ENCODE results near the gene RAP1GAP. TPM values are rescaled to one million over a fixed set of nuclear protein-coding genes. Genes with fewer than 3 reads are reported as not detected.

The RAP1GAP gene
- total RNA-seq, 1 experiment from 2014 or later: 7.2 TPM

- TF ChIP-seq CTCF (IDR thresholded peaks at IDR 0.05; ENCODE audit: insufficient read depth in 1 of 2, low read depth in 1 of 2, low read length in 1 of 2, severe bottlenecking in 1 of 2, unreplicated experiment in 1 of 2): no peak
- POLR2A ChIA-PET: no interaction called here
- Mint-ChIP-seq H3K27me3 (ENCODE audit: insufficient read depth, unreplicated experiment) (no peaks in the 10 kb centered on the region), H3K4me3 (ENCODE audit: unreplicated experiment) (no peak overlapping the region), H3K4me1 (ENCODE audit: low read depth, unreplicated experiment) (peaks cover 15% of the 10 kb centered on the region), H3K36me3 (ENCODE audit: insufficient read depth, unreplicated experiment) (no peaks in the 10 kb centered on the region), H3K9me3 (ENCODE audit: unreplicated experiment) (no peaks in the 10 kb centered on the region), H3K27ac (ENCODE audit: unreplicated experiment) (no peak overlapping the region)
- Histone ChIP-seq H3K4me1 (peaks cover 15% of the 10 kb centered on the region), H3K4me3 (ENCODE audit: low read depth, low read length) (no peak overlapping the region), H3K27me3 (replicated peaks; ENCODE audit: control insufficient read depth, insufficient read depth, low read length) (no peaks in the 10 kb centered on the region), H3K9me3 (no peaks in the 10 kb centered on the region), H3K36me3 (ENCODE audit: control insufficient read depth, insufficient read depth, low read length) (no peaks in the 10 kb centered on the region)
- intact Hi-C loops (cut with micrococcal nuclease; ENCODE audit: unreplicated experiment): no loop called here
- CTCF ChIA-PET: no interaction called here
- BruUV-seq (replicated peaks): no TSS peak
- no peak for DNase-seq
Measured at GRCh38 chr1:21620496-21620895, 48.7 kb downstream of the RAP1GAP start.

GRCh38 chr1:21620011-21620410 is 49.1 kb downstream of the RAP1GAP start:
- Histone ChIP-seq H3K4me1 (peaks cover 18% of the 10 kb centered on the region), H3K9me3 (no peaks in the 10 kb centered on the region), H3K27me3 (replicated peaks; ENCODE audit: control insufficient read depth, insufficient read depth, low read length) (no peaks in the 10 kb centered on the region), H3K4me3 (ENCODE audit: low read depth, low read length) (no peak overlapping the region), H3K36me3 (ENCODE audit: control insufficient read depth, insufficient read depth, low read length) (no peaks in the 10 kb centered on the region)
- ChIA-PET POLR2A (no interaction called here), CTCF (no interaction called here)
- no peak for DNase-seq
- TF ChIP-seq CTCF (IDR thresholded peaks at IDR 0.05; ENCODE audit: insufficient read depth in 1 of 2, low read depth in 1 of 2, low read length in 1 of 2, severe bottlenecking in 1 of 2, unreplicated experiment in 1 of 2): no peak
- no peaks in the 10 kb centered on the region for H3K27me3 Mint-ChIP-seq (ENCODE audit: insufficient read depth, unreplicated experiment)
- H3K36me3 Mint-ChIP-seq (ENCODE audit: insufficient read depth, unreplicated experiment): no peaks in the 10 kb centered on the region
- H3K9me3 Mint-ChIP-seq (ENCODE audit: unreplicated experiment): no peaks in the 10 kb centered on the region
- H3K4me1 Mint-ChIP-seq (ENCODE audit: low read depth, unreplicated experiment): peaks cover 19% of the 10 kb centered on the region
- BruUV-seq (replicated peaks): no TSS peak
- intact Hi-C loops (cut with micrococcal nuclease; ENCODE audit: unreplicated experiment): no loop called here
- H3K4me3 Mint-ChIP-seq (ENCODE audit: unreplicated experiment): no peak overlapping the region
- no peak overlapping the region for H3K27ac Mint-ChIP-seq (ENCODE audit: unreplicated experiment)

- CTCF ChIA-PET: no interaction called here
- Histone ChIP-seq H3K27me3 (replicated peaks; ENCODE audit: control insufficient read depth, insufficient read depth, low read length) (no peaks in the 10 kb centered on the region), H3K4me3 (ENCODE audit: low read depth, low read length) (no peak overlapping the region), H3K36me3 (ENCODE audit: control insufficient read depth, insufficient read depth, low read length) (no peaks in the 10 kb centered on the region), H3K4me1 (peaks cover 23% of the 10 kb centered on the region), H3K9me3 (no peaks in the 10 kb centered on the region)
- TF ChIP-seq CTCF (IDR thresholded peaks at IDR 0.05; ENCODE audit: insufficient read depth in 1 of 2, low read depth in 1 of 2, low read length in 1 of 2, severe bottlenecking in 1 of 2, unreplicated experiment in 1 of 2): no peak
- POLR2A ChIA-PET: no interaction called here
- H3K36me3 Mint-ChIP-seq (ENCODE audit: insufficient read depth, unreplicated experiment): no peaks in the 10 kb centered on the region
- no TSS peak for BruUV-seq (replicated peaks)
- intact Hi-C loops (cut with micrococcal nuclease; ENCODE audit: unreplicated experiment): no loop called here
- H3K4me1 Mint-ChIP-seq (ENCODE audit: low read depth, unreplicated experiment): peaks cover 21% of the 10 kb centered on the region
- H3K4me3 Mint-ChIP-seq (ENCODE audit: unreplicated experiment): no peak overlapping the region
- no peak for DNase-seq
- H3K27me3 Mint-ChIP-seq (ENCODE audit: insufficient read depth, unreplicated experiment): no peaks in the 10 kb centered on the region
- no peaks in the 10 kb centered on the region for H3K9me3 Mint-ChIP-seq (ENCODE audit: unreplicated experiment)
- H3K27ac Mint-ChIP-seq (ENCODE audit: unreplicated experiment): no peak overlapping the region
Measured at GRCh38 chr1:21619375-21619947, 49.7 kb downstream of the RAP1GAP start.
